HepG2 (cell line): ENCODE measurements around the gene FCHO1. TPM values are rescaled to one million over a fixed set of nuclear protein-coding genes. Genes with fewer than 3 reads are reported as not detected.

Experiments
- TEAD3 ChIP-seq: optimal IDR thresholded peaks from 2 replicates; pipeline ENCODE3; 2016; ENCODE audit warnings: borderline replicate concordance
- ZKSCAN5 ChIP-seq: sonication (generic); formaldehyde crosslinking; IDR thresholded peaks from 2 replicates; pipeline ENCODE4 v1.5.1; 2020; ENCODE audit warnings: mild to moderate bottlenecking, missing genetic modification reagents
- ZMYM4 ChIP-seq: sonication (generic); formaldehyde crosslinking; IDR thresholded peaks from 2 replicates; pipeline ENCODE4 v1.8.1; 2023; ENCODE audit warnings: mild to moderate bottlenecking, missing genetic modification reagents
- ZNF205 ChIP-seq: IDR thresholded peaks from 2 replicates; pipeline ENCODE4 v1.6.1; 2018; ENCODE audit warnings: missing biosample characterization, missing genetic modification reagents
- ZNF318 ChIP-seq: sonication (generic); formaldehyde crosslinking; IDR thresholded peaks from 2 replicates; pipeline ENCODE4 v1.4.0; 2020; ENCODE audit warnings: mild to moderate bottlenecking, missing genetic modification reagents
- polyA plus RNA-seq, 8 experiments: library from polyadenylated mRNA; depleted of rRNA in 3 of 8; stranded (reverse) in 7 of 8; unstranded in 1 of 8; fragments of >200 nt; fragmentation: Illumina TruSeq in 4 of 8; extraction: Trizol in 4 of 8; gene quantifications; 2 replicates each; pipeline versions ENCODE4 v1.2.1 to v1.2.3, GENCODE V29; 2011 to 2016; ENCODE audit warnings: low read depth in 4 of 8, missing spikeins in 1 of 8, mixed read lengths in 1 of 8; ENCODE audit not compliant: insufficient read depth in 1 of 8
- total RNA-seq, 5 experiments: library from RNA; depleted of rRNA; stranded (reverse); fragments of >200 nt; fragmentation: Illumina TruSeq; extraction: Trizol; gene quantifications; 2 replicates each; pipeline ENCODE4 v1.2.3, GENCODE V29; 2016; ENCODE audit warnings: low read depth in 1 of 5
- TF ChIP-seq, protein P1 (sequence below): IDR thresholded peaks from 2 replicates; pipeline ENCODE4 v1.6.1; 2016; ENCODE audit warnings: low read depth
- TF ChIP-seq, protein P2 (sequence below): sonication (generic); formaldehyde crosslinking; conservative IDR thresholded peaks from 2 replicates; pipeline ENCODE4 v1.4.0; 2020; ENCODE audit warnings: missing genetic modification reagents
- TF ChIP-seq, protein P3 (sequence below): sonication (generic); formaldehyde crosslinking; IDR thresholded peaks from 2 replicates; pipeline ENCODE4 v1.4.0; 2020; ENCODE audit warnings: missing genetic modification reagents, mild to moderate bottlenecking, borderline replicate concordance
- TF ChIP-seq, protein P4 (sequence below): sonication (generic); formaldehyde crosslinking; IDR thresholded peaks from 2 replicates; pipeline ENCODE4 v1.5.0; 2020; ENCODE audit warnings: missing genetic modification reagents, mild to moderate bottlenecking, borderline replicate concordance
- TF ChIP-seq, protein P5 (sequence below): sonication (generic); formaldehyde crosslinking; IDR thresholded peaks from 2 replicates; pipeline ENCODE4 v1.8.0; 2022; ENCODE audit warnings: mild to moderate bottlenecking, missing genetic modification reagents; ENCODE audit not compliant: insufficient replicate concordance

Gene FCHO1
- total and polyA plus RNA-seq, 2 of the 13 experiments (the other 11 are each of a cell fraction or from before 2014, with no cell fraction given) = 1.3 to 3.1 TPM

DNA sequence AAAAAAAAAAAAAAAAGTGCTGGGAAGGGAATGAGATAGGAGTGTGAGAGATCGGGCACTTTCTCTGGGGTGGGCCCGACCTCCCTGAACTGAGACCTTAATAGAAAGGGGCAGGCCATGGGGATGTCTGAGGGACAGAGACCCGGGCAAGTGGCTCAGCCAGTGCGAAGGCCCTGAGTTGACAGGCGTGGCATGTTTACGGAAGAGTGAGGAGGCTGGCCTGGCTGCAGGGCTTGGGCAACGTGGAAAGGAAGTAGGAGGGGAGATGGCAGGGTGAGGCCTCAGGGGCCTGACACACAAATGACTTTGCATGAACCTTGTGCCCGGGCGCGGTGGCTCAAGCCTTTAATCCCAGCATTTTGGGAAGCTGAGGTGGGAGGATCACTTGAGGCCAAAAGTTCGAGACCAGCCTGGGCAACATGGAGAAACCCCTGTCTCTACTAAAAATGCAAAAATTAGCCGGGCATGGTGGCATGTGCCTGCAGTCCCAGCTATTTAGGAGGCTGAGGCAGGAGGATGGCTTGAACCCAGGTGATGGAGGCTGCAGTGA is 13.9 kb downstream of the FCHO1 start (continued):
- TF ChIP-seq ZNF318 = no peak
- no peak for TF ChIP-seq ZNF205 (CRISPR knock-in tag)
- peak; percentile 63; the same call in 1 of the 2 replicates for TF ChIP-seq ZMYM4
- TF ChIP-seq TEAD3 (CRISPR knock-in tag) = peak; percentile 80
- TF ChIP-seq, protein P1, sequence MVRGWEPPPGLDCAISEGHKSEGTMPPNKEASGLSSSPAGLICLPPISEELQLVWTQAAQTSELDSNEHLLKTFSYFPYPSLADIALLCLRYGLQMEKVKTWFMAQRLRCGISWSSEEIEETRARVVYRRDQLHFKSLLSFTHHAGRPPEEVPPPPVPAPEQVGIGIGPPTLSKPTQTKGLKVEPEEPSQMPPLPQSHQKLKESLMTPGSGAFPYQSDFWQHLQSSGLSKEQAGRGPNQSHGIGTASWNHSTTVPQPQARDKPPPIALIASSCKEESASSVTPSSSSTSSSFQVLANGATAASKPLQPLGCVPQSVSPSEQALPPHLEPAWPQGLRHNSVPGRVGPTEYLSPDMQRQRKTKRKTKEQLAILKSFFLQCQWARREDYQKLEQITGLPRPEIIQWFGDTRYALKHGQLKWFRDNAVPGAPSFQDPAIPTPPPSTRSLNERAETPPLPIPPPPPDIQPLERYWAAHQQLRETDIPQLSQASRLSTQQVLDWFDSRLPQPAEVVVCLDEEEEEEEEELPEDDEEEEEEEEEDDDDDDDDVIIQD (CRISPR knock-in tag) = no peak
- TF ChIP-seq ZKSCAN5 (CRISPR knock-in tag) = no peak
- TF ChIP-seq, protein P2, sequence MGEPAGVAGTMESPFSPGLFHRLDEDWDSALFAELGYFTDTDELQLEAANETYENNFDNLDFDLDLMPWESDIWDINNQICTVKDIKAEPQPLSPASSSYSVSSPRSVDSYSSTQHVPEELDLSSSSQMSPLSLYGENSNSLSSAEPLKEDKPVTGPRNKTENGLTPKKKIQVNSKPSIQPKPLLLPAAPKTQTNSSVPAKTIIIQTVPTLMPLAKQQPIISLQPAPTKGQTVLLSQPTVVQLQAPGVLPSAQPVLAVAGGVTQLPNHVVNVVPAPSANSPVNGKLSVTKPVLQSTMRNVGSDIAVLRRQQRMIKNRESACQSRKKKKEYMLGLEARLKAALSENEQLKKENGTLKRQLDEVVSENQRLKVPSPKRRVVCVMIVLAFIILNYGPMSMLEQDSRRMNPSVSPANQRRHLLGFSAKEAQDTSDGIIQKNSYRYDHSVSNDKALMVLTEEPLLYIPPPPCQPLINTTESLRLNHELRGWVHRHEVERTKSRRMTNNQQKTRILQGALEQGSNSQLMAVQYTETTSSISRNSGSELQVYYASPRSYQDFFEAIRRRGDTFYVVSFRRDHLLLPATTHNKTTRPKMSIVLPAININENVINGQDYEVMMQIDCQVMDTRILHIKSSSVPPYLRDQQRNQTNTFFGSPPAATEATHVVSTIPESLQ (CRISPR knock-in tag) = no peak
- TF ChIP-seq, protein P3, sequence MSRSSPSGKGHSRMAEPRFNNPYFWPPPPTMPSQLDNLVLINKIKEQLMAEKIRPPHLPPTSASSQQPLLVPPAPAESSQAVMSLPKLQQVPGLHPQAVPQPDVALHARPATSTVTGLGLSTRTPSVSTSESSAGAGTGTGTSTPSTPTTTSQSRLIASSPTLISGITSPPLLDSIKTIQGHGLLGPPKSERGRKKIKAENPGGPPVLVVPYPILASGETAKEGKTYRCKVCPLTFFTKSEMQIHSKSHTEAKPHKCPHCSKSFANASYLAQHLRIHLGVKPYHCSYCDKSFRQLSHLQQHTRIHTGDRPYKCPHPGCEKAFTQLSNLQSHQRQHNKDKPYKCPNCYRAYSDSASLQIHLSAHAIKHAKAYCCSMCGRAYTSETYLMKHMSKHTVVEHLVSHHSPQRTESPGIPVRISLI = no peak
- TF ChIP-seq, protein P4, sequence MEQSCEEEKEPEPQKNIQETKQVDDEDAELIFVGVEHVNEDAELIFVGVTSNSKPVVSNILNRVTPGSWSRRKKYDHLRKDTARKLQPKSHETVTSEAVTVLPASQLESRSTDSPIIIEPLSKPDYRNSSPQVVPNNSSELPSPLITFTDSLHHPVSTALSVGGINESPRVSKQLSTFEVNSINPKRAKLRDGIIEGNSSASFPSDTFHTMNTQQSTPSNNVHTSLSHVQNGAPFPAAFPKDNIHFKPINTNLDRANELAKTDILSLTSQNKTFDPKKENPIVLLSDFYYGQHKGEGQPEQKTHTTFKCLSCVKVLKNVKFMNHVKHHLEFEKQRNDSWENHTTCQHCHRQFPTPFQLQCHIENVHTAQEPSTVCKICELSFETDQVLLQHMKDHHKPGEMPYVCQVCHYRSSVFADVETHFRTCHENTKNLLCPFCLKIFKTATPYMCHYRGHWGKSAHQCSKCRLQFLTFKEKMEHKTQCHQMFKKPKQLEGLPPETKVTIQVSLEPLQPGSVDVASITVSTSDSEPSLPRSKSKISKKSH (CRISPR knock-in tag) = 0 out of 2 replicates have a peak, but pooled peaks have one; percentile 52
- TF ChIP-seq, protein P5, sequence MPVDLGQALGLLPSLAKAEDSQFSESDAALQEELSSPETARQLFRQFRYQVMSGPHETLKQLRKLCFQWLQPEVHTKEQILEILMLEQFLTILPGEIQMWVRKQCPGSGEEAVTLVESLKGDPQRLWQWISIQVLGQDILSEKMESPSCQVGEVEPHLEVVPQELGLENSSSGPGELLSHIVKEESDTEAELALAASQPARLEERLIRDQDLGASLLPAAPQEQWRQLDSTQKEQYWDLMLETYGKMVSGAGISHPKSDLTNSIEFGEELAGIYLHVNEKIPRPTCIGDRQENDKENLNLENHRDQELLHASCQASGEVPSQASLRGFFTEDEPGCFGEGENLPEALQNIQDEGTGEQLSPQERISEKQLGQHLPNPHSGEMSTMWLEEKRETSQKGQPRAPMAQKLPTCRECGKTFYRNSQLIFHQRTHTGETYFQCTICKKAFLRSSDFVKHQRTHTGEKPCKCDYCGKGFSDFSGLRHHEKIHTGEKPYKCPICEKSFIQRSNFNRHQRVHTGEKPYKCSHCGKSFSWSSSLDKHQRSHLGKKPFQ (CRISPR knock-in tag) = peak; percentile 69
